ENCODE results near the gene TBXAS1. TPM values are rescaled to one million over a fixed set of nuclear protein-coding genes. Genes with fewer than 3 reads are reported as not detected.

Gene TBXAS1
- total and polyA plus RNA-seq, 2 donors from 2014 or later: 14.2 to 33.6 TPM

- intact Hi-C loops (cut with DNase I): no loop called here
- Histone ChIP-seq H3K36me3 (ENCODE audit: control insufficient read depth in 2 of 3, insufficient read depth in 3 of 3, low read length in 3 of 3) (no peaks in the 10 kb centered on the region), H3K9me3 (ENCODE audit: control insufficient read depth in 2 of 3, insufficient read depth in 1 of 3, low read length in 3 of 3) (no peaks in the 10 kb centered on the region), H3K4me3 (ENCODE audit: low read length in 3 of 3) (no peak overlapping the region), H3K27ac (ENCODE audit: low read depth in 2 of 2, low read length in 2 of 2) (no peak overlapping the region), H3K27me3 (ENCODE audit: control insufficient read depth, insufficient read depth, low read length) (no peaks in the 10 kb centered on the region), H3K4me1 (ENCODE audit: control insufficient read depth in 2 of 3, insufficient read depth in 2 of 3, low read depth in 1 of 3, low read length in 3 of 3) (peaks cover 2 to 8% (median 4%) of the 10 kb centered on the region in 3 donors), H3K9ac (ENCODE audit: low read length in 3 of 3) (no peak overlapping the region)
- FAIRE-seq (no peak), DNase-seq (no peak)
- TF ChIP-seq, protein P1, sequence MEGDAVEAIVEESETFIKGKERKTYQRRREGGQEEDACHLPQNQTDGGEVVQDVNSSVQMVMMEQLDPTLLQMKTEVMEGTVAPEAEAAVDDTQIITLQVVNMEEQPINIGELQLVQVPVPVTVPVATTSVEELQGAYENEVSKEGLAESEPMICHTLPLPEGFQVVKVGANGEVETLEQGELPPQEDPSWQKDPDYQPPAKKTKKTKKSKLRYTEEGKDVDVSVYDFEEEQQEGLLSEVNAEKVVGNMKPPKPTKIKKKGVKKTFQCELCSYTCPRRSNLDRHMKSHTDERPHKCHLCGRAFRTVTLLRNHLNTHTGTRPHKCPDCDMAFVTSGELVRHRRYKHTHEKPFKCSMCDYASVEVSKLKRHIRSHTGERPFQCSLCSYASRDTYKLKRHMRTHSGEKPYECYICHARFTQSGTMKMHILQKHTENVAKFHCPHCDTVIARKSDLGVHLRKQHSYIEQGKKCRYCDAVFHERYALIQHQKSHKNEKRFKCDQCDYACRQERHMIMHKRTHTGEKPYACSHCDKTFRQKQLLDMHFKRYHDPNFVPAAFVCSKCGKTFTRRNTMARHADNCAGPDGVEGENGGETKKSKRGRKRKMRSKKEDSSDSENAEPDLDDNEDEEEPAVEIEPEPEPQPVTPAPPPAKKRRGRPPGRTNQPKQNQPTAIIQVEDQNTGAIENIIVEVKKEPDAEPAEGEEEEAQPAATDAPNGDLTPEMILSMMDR (IDR thresholded peaks at IDR 0.05; ENCODE audit: borderline replicate concordance, extremely low read depth, insufficient read depth): no peak
Measured at GRCh38 chr7:139885511-139885910, 56.4 kb downstream of the TBXAS1 start.

DNA sequence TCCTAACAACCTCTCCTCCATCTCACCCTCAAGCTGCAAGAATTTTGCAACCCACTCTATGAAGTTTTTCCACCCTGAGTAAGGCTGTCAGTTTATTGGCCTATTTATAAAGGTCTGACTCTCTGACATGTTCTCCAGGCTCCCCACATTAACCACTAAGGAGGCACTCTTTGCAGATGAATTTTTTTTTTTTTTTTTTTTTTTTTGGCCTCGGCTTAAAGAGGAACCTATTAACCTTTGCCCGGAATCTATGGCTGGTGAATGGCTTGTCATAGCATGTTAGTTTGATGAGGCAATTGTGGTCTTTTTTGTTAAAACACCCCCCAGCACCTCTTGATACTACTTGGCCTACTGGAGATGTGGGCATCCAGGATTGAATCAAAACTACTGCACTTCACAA is 57.1 kb downstream of the TBXAS1 start:
- Histone ChIP-seq H3K9me3 (ENCODE audit: control insufficient read depth in 2 of 3, insufficient read depth in 1 of 3, low read length in 3 of 3) (no peaks in the 10 kb centered on the region), H3K27ac (ENCODE audit: low read depth in 2 of 2, low read length in 2 of 2) (no peak overlapping the region), H3K4me1 (ENCODE audit: control insufficient read depth in 2 of 3, insufficient read depth in 2 of 3, low read depth in 1 of 3, low read length in 3 of 3) (peaks cover 2 to 8% (median 4%) of the 10 kb centered on the region in 3 donors), H3K27me3 (ENCODE audit: control insufficient read depth, insufficient read depth, low read length) (no peaks in the 10 kb centered on the region), H3K4me3 (ENCODE audit: low read length in 3 of 3) (no peak overlapping the region), H3K36me3 (ENCODE audit: control insufficient read depth in 2 of 3, insufficient read depth in 3 of 3, low read length in 3 of 3) (no peaks in the 10 kb centered on the region), H3K9ac (ENCODE audit: low read length in 3 of 3) (no peak overlapping the region)
- intact Hi-C loops (cut with DNase I): no loop called here
- no peak for FAIRE-seq
- TF ChIP-seq, protein P1 (IDR thresholded peaks at IDR 0.05; ENCODE audit: borderline replicate concordance, extremely low read depth, insufficient read depth): no peak
- DNase-seq: no peak

GRCh38 chr7:139886899-139887298 is 57.8 kb downstream of the TBXAS1 start:
- DNase-seq: no peak

More at GRCh38 chr7:139886899-139887298, 57.8 kb downstream of the TBXAS1 start:
- H3K27ac ChIP-seq (ENCODE audit: low read depth in 2 of 2, low read length in 2 of 2): no peak overlapping the region
- TF ChIP-seq, protein P1 (IDR thresholded peaks at IDR 0.05; ENCODE audit: borderline replicate concordance, extremely low read depth, insufficient read depth): no peak
- no peaks in the 10 kb centered on the region for H3K9me3 ChIP-seq (ENCODE audit: control insufficient read depth in 2 of 3, insufficient read depth in 1 of 3, low read length in 3 of 3)
- H3K4me3 ChIP-seq (ENCODE audit: low read length in 3 of 3): no peak overlapping the region
- no peak overlapping the region for H3K9ac ChIP-seq (ENCODE audit: low read length in 3 of 3)
- FAIRE-seq: no peak
- intact Hi-C loops (cut with DNase I): no loop called here
- H3K36me3 ChIP-seq (ENCODE audit: control insufficient read depth in 2 of 3, insufficient read depth in 3 of 3, low read length in 3 of 3): no peaks in the 10 kb centered on the region
- H3K4me1 ChIP-seq (ENCODE audit: control insufficient read depth in 2 of 3, insufficient read depth in 2 of 3, low read depth in 1 of 3, low read length in 3 of 3): peaks cover 2 to 8% (median 4%) of the 10 kb centered on the region in 3 donors
- H3K27me3 ChIP-seq (ENCODE audit: control insufficient read depth, insufficient read depth, low read length): no peaks in the 10 kb centered on the region

All from kidney (tissue), 14 donors.